ENCODE results near the gene P4HTM.

The P4HTM gene

GRCh38 chr3:48989796-48990635 is at the start of gene P4HTM:
TSS of gene P4HTM (plus strand) at chr3:48990241. CDS start at chr3:48990257, 16 bp downstream.
- ChIA-PET POLR2A (interaction anchor here (0.6 to 1.8 kb wide), 6 partner anchors 17 to 109 kb away, joined by 3 to 7 read pairs (median 4); partner anchors contain the start of genes DALRD3, IMPDH2 and WDR6), CTCF (interaction anchor here (0.7 to 6.8 kb wide), 20 partner anchors 10 to 1346 kb away, joined by 3 to 65 read pairs (median 5); partner anchors contain the start of genes DALRD3, IMPDH2, NDUFAF3 and QRICH1)
- DNase-seq (ENCODE audit: extremely low spot score) = peak; percentile 77
- peak; percentile 23 for TF ChIP-seq CTCF (IDR thresholded peaks at IDR 0.05; ENCODE audit: control extremely low read depth, extremely low read depth, low read depth, missing control alignments)

- no peak for TF ChIP-seq CTCF (IDR thresholded peaks at IDR 0.05; ENCODE audit: control extremely low read depth, extremely low read depth, low read depth, missing control alignments)
- DNase-seq (ENCODE audit: extremely low spot score) = no peak
- POLR2A ChIA-PET = no interaction called here
- CTCF ChIA-PET = interaction anchor here (1.4 to 2.2 kb wide), 2 partner anchors 16 to 18 kb away, joined by 3 to 9 read pairs; no protein-coding TSS in a partner anchor
Observed at GRCh38 chr3:48945432-48945831, 44.6 kb upstream of the P4HTM start.

- no peak for TF ChIP-seq CTCF (IDR thresholded peaks at IDR 0.05; ENCODE audit: control extremely low read depth, extremely low read depth, low read depth, missing control alignments)
- POLR2A ChIA-PET = no interaction called here
- CTCF ChIA-PET = interaction anchor here (1.4 to 2.2 kb wide), 3 partner anchors 16 to 27 kb away, joined by 3 to 9 read pairs (median 6); partner anchors contain the start of gene ARIH2
- no peak for DNase-seq (ENCODE audit: extremely low spot score)
Observed at GRCh38 chr3:48945891-48946549, 44.0 kb upstream of the P4HTM start.

- ChIA-PET POLR2A (no interaction called here), CTCF (no interaction called here)
- TF ChIP-seq CTCF (IDR thresholded peaks at IDR 0.05; ENCODE audit: control extremely low read depth, extremely low read depth, low read depth, missing control alignments) = no peak
- DNase-seq (ENCODE audit: extremely low spot score) = no peak
Observed at GRCh38 chr3:48949376-48949717, 40.7 kb upstream of the P4HTM start.

GRCh38 chr3:48950051-48950450 is 40.0 kb upstream of the P4HTM start:
- no peak for TF ChIP-seq CTCF (IDR thresholded peaks at IDR 0.05; ENCODE audit: control extremely low read depth, extremely low read depth, low read depth, missing control alignments)
- ChIA-PET CTCF (interaction anchor here (0.8 to 1.3 kb wide), 3 partner anchors 9 to 264 kb away, joined by 3 to 6 read pairs (median 4); partner anchors contain the start of gene NCKIPSD), POLR2A (no interaction called here)
- no peak for DNase-seq (ENCODE audit: extremely low spot score)

GRCh38 chr3:48951764-48952163 is 38.3 kb upstream of the P4HTM start:
- TF ChIP-seq CTCF (IDR thresholded peaks at IDR 0.05; ENCODE audit: control extremely low read depth, extremely low read depth, low read depth, missing control alignments) = no peak
- no peak for DNase-seq (ENCODE audit: extremely low spot score)
- ChIA-PET POLR2A (no interaction called here), CTCF (interaction anchor here (0.9 to 4.4 kb wide), 16 partner anchors 8 to 226 kb away, joined by 3 to 22 read pairs (median 4); partner anchors contain the start of gene P4HTM)

Measured in GM10248 (cell line).